Smooth muscle cell of the brain vasculature (primary cell): Measurements from ENCODE around the gene USP10.
"Not testable (repeated sequence)": the region's sequence is repeated elsewhere in the genome, so short reads cannot be mapped to it uniquely, and the experiment has no call there.

ENCODE experiments used
- DNase-seq: peaks from one replicate; pipeline ENCODE4 v3.0.0-alpha.2; 2012; ENCODE audit warnings: low read depth, low spot score

Gene USP10

DNA sequence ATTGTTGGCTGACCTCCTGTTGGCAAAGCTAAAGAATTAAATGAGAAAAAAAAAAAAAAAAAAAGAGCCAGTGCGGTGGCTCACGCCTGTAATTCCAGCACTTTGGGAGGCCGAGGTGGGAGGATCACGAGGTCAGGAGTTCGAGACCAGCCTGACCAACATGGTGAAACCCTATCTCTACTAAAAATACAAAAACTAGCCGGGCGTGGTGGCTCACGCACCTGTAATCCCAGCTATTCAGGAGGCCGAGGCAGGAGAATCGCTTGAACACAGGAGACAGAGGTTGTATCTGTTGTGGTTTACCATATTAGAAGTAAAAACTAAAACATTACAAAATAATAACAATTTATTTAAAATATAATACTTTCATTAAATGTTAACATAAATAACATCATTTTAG lies 5.9 kb upstream of the USP10 start:
- DNase-seq: not testable (repeated sequence)

DNA sequence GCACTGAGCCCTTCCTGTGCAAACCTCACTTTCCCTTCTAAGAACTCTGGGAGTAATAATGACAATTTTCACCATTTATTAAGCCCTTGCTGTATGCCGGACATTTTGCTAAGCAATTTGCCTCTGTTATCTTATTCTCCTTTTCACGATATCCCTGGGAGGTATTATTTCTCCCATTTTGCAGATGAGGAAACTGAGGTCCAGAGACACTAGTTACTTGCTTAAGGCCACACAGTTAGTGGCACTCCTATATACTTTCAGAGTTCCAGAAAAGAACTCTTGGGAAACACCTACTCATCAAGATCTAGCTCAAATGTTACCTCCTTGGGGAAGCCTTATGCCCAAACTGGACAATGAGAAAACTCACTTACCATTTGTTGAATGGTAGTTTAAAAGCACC lies 4.8 kb upstream of the USP10 start:
- no peak for DNase-seq

GRCh38 chr16:84699147-84699711 lies 571 bp upstream of the USP10 start:
- DNase-seq: no peak

DNA sequence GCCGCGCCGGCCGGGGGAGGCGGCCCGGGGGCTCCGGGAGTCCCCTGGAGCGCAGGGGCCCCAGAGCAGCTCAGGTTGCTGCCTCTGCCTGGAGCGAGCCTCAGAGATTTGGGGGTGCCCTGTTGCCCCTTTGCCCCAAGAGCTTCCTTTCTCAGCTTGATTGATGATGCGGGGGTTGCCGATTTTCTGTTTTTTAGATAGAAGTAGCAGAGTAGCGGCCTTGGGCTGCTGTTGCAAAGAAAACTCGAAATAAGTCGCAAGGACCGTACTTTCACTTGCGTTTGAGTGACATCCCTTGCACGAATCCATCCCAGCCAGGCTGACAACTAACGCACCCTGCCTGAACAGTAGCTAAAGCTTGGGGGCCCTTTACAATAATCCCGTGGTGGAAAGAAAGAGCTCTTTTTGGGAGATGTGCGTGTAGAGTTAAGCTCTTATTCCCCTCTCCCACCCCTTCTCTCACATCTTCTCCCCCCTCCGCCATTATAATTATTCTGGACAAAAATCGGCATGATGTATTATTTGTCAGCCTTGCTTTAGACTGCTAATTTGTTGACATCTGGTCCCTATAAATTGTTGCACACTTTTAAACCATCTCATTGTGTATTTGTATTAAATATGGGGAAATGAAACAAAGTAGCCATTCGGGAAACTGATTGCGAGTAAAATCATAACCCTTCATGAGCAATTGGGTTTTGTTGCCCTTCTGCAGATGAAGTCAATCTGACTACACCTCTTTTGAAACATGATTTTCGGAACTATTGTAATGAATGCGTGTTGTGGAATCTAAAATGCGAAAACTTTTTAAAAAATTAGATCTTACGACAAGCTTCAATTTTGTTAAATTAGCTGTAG lies 873 bp downstream of the USP10 start:
- no peak for DNase-seq

GRCh38 chr16:84703681-84704080 lies 3.9 kb downstream of the USP10 start:
- DNase-seq: no peak

GRCh38 chr16:84704253-84704652 lies 4.5 kb downstream of the USP10 start:
- DNase-seq: no peak

- no peak for DNase-seq
Observed at GRCh38 chr16:84706856-84707255, 7.1 kb downstream of the USP10 start.

DNA sequence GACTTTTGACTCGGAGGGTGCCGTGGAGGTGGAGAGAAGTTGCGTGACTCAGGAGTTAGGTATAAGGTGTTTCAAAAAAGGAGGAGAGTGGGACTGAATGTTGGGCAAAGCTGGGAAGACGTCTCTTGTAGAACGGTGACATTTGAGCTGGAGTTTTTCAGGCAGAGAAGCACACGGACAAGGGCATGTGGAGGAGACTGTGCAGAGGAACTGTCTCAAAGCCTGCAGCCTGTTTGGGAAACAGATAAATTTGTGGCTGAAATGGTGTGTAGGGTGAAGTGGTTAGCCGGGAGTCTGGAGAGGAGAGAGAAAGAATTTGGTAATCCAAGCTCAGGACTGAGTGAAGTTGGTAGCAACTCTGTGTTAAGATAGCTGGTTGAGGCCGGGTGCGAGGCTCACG lies 9.8 kb downstream of the USP10 start:
- DNase-seq: no peak

DNA sequence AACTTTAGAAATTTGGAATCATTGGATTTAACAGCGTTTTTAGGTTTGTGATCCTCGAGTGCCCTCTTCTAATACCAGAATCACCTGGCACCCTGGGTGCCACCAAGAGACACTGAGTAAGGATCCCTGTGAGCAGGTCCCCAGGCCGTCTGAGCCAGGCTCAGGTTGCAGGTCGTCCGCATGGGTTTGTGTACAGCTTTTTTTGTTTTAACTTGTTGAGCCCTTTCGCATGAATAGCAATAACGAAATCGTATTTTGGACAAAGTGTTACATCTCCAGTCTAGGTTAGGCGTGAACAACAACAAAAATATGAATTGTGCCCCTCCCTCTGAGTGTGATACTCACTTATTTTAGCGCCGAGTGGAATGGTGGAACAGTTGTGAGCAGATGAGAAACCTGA lies 10.9 kb downstream of the USP10 start:
- DNase-seq: no peak

DNA sequence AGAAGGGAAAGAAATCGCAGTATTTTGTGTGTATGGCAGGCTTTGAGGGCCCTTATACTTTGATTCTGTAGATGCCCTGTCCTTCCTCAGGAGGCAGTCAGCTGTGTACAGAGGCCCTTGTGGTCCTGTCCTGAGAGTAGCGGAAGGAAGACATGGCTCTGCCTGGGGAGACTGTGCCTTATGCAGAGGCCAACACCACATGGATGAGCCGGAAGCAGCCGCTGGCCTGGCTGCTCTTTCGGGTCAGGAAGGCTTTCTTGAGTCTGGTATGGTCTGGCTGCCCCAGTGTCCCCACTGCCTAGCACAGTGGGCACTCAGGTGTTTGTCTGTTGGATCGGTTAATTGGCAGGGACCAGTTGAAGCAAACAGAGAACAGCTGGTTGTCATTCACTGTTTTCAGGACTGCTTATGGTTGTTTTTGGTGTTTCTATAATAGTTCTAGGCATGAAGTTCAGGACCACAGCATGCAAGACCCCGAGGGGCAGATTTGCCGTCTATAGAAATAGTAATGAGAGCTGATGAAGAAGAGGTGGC lies 12.4 kb downstream of the USP10 start:
- DNase-seq: no peak

- DNase-seq: no peak
Observed at GRCh38 chr16:84712801-84713775, 13.3 kb downstream of the USP10 start.

DNA sequence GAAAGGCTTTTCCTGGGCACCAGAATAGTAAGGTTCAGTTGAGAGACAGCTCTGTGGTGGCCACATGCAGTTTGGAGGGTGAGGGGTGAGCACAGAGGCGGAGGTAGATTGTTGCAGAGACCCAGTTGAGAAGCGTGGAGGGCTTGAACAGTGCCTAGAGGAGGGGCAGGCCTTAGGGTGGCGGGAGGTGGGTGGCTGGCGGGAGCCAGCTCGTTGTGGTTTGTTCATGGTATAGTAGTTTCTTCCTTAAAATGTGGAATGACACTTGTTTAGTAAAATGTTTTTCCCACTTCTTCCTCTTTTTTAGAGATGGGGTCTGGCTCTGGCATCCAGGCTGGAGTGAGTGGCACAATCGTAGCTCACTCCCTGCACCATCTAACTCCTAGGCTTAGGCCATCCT lies 14.2 kb downstream of the USP10 start:
- DNase-seq: no peak

- DNase-seq: no peak
Observed at GRCh38 chr16:84715424-84715823, 15.6 kb downstream of the USP10 start.

GRCh38 chr16:84715854-84716253 lies 16.1 kb downstream of the USP10 start:
- no peak for DNase-seq

- no peak for DNase-seq
Observed at GRCh38 chr16:84716740-84717139, 16.9 kb downstream of the USP10 start.

DNA sequence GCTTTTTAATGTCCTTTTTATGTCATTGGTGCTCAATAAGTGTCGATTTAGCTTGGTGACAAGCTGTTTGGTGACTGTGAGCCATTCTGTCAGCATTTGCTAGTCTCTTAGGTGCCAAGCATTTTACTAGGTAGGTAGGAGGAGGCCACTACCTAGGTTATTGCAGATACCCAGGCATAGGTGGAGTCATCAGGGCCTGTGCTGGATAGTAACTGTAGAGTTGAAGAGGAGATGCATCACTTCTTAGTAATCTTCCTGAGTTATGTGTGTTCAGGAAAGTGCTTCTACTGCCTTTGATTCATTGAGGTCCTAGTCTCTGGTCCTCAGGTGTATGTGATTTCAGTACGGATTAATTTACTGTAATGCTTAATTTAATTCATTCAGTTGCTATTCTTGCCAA lies 17.7 kb downstream of the USP10 start:
- no peak for DNase-seq

DNA sequence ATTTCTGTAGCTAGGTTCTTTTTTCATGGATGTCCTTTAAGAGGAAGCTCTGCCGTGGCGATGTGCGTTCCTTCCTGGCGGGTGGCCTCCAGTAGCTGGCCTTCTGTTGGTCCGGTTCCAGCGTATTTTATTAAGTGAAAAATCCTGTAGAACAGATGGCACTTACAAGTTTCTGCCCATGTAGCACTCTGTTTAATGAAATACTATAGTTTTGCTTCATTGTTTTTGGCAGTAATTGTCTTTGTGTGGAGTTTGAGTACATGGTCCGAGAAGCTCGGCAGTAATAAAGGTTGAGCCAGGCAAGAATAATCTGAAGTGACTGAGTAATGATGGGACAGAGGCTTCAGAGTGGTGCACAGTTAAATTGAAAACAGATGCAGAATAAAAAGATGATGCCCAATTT lies 20.4 kb downstream of the USP10 start:
- DNase-seq: peak; percentile 56

DNA sequence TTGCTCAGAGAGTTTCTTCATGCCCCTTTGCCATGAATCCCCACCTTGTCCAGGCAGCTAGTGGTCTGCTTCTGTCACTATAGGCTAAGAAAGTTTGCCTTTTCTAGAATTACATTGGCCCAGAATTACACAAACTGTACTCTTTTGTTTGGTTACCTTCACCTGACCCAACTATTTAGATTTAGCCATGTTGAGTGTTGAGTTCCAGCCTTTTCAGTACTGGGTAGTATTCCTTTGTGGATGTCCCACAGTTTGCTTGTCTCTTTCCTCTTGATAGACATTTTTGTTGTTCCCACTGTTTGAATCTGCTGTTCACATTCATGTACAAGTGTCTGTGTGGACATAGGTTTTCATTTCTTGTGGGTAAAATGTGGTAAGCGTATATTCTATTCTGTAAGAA lies 22.3 kb downstream of the USP10 start:
- DNase-seq: no peak

- no peak for DNase-seq
Observed at GRCh38 chr16:84723906-84724305, 24.1 kb downstream of the USP10 start.

DNA sequence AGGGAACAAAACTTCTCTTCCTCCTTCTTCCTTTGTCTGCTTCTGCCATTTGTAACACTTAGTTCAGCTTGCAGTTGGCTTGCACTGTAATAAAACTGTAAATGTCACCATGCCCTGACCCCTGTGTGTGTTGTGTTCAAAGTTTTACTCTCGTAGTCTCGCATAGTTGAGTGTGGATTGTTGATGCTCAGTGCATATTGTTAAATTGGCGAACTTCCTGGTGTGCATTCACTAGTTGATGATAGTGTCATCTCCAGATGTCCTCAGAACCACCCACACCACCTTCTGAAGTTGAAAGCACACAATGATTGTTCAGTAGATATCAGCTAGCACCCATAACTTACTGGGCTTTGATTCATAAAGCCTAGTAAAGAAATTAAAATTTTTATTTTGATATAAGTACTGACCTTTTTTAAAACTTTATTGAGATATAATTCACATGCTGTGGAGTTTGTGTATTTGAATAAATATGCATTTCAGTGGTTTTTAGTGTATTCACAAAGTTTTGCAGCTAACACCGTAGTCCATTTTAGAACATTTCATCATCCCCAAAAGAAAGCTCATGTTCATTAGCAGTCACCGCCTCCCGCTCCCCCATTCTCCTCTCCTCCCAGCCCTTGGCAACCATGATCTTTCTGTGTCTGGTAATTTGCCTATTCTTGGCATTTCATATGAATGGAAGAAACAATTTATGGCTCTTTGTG lies 25.0 kb downstream of the USP10 start:
- DNase-seq: no peak

- DNase-seq: no peak
Observed at GRCh38 chr16:84725481-84726078, 25.8 kb downstream of the USP10 start.
